Effector CD8-positive, alpha-beta T cell (primary cell): ENCODE measurements around the gene GMDS.

ENCODE experiments used
- DNase-seq: peaks from one replicate; lab custom pipeline; 2025; lab: John Stamatoyannopoulos, UW

Gene GMDS

DNA sequence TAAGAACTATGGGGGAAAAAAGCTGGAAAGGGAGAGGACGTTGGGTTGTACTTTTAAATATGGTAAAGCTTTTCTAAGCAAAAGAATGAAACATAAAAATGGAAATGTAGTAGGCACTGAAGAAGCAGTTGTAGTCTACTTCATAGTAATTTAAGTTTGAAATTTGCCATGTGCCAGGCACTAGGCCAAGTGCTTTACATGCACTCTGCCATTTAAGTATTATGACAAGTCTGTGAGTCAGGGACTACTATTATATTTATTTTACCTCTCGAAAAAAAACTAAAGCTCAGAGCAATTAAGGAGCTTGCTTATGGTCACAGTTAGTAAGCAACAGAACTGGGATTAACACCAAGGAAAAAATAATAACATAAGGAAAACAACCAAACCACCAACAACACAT is 257.8 kb downstream of the GMDS start:
- no peak for DNase-seq

DNA sequence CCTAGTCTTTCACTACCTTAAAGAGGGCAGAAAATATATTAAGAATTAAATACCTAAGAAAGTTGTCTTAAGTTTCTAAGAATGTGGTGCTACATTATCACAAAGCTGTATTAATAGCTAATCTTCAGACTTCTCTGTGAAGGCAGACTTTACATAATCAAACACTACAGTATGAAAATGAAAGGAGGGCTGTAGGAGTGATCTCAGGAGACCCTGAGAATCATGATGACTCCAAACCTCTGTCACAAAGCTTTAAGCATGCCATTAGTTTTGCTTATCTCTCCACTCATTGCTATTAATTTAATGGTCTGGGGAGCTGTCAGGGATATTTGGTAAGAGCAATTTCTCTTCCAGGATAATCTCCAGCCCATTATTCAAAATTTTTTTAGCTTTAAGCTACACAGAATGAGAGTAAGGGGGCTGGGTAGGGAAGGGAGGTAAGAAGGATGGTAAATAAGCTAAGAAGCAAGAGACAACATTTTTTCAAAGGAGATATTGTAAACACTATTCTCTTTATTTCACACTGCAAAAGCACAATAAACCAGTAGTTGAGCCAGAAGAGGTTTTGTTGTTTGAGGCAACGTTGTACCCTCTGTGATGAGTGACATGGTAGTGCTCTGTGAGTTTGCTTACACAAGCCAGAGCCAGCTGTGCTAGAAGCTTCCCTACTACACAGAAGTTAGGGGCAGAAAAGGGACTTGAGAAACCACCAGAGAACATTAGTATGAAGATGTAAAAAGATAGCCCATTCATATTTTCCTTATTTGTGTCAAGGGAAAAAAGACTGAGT is 258.8 kb downstream of the GMDS start:
- DNase-seq: no peak

DNA sequence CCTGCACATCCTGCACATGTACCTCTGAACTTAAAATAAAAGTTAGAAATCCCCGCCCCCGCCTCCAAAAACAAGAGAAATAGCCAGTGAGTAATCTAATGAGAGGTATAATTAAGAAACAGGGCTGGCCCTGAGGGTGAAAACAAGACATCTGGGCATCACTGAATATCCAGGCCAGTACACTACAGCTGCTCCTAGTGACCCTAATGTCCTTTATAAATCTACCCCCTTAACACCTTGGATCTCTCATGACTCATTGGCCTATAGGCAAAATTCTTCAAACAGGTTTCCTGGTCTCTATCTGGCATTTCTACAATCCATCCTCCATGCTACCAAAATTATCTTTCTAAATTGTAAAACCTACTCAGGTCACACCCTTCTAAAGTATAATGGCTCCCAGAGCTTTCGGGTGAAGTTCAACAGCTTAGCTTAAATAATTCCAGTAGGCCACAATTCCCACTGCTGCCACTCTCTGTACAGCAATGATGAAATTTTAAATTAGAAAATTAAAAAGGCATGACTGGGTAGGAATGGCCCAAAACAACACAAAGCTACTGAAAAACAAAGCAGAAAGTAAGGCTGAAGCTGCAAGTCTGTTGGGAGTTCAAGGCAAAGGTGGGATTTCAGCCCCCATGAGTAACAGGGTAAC is 260.9 kb downstream of the GMDS start:
- no peak for DNase-seq

DNA sequence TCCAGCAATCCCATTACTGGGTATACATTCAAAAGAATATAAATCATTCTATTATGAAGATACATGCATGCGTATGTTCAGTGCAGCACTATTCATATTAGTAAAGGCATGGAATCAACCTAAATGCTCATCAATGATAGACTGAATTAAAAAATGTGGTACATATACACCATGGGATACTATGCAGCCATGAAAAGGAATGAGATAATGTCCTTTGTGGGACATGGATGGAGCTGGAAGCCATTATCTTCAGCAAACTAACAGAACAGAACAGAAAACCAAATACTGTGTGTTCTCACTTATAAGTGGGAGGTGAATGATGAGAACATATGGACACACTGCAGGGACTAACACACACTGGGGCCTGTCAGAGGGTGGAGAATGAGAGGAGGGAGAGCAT is 261.6 kb downstream of the GMDS start:
- no peak for DNase-seq

DNA sequence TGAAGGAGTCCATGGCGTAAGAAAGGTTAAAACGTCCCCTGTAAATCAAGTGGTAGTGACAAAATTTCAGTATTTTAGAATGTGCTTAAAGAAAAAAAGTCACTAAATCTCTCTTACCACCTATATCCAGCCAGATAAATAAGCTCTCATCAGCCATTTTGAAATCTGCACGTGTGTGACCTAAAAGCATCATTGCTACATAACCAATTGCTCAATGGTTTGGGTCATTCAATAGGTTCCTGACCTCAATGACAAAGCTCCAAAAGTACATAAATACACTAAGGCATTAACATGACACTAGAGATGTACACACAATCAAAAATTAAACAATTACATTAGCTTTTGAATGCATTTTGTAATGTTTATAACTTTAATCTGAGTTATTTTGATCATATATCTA is 272.4 kb downstream of the GMDS start:
- no peak for DNase-seq

DNA sequence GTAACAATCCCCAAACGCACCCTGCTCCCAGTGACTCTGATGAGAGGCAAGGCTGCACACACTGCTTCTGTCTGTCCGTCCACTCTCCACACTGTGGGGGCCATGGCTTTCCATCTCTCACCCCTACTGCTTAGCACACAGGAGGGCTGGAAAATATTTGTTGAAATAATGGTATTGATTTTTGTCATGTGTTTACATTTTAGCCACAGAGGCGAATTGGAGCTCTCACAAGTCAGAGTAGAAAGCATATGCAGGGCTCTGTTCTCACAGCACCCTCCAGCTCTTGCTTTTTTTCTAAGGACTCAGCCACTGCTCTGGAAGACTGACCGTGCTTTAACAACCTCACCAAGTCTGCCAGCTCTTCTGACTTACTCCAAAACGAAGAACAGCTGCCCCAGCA is 273.8 kb downstream of the GMDS start:
- DNase-seq: no peak

DNA sequence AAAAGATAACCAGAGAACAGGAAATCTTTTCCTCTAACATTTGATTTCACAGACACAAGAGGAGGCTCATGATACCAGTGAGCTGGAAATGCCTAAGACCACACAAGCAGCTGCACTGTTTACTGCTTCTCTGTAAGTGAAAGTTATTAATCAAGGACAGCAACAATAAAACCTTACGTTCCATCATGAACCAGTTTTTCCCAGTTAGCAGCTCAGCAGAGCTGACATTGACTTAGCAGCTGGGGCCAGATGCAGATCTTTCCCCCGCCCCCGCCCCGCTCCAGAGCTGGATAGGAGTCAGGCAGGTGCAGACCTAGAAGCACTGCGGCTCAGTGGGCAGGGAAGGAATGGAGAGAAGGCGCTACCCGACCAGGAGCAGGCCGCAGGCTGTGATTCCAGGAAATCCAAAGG is 275.2 kb downstream of the GMDS start:
- DNase-seq: no peak

DNA sequence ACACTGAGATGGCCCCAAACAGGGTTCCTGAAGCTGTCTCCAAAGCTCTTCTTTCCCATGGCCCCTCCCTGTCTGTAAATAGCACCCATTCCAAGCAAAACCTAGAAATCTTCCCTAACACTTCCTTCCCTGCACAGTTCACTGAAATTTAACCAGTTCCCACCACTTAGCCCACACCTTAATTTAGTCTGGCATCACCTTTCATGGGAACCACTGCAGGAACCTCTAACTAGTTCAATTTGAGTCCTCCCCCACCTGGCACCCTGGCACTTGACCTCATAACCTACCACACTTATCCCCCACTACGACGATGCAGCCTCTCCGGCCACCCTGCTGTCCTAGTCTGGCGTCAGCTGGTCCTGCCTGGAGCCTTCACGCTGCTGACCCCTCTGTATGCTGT is 278.7 kb downstream of the GMDS start:
- DNase-seq: no peak

DNA sequence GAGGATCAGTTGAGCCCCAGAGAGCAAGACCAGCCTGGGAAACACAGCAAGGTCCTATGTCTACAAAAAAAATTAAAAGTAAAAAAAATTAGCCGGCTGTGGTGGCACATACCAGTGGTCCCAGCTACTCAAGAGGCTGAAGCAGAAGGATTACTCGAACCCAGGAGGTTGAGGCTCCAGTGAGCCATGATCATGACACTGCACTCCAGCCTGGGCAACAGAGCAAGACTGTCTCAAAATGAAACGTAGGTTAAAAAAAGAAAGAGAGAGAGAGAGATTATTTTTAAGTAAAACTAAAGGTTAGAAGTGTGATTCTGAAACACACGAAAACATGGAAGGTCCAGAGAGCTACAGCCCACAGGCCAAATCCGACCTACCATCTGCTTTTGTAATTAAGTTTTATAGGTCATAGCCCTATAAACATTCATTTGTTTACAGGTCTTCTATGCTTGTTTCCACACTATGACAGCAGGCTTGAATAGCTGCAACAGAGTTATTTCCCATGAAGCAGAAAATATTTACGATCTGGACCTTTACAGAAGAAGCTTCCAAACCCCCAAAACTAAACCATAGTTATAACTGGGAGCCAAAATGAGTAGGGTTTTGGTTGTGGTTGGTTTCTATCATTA is 279.7 kb downstream of the GMDS start:
- DNase-seq: no peak

DNA sequence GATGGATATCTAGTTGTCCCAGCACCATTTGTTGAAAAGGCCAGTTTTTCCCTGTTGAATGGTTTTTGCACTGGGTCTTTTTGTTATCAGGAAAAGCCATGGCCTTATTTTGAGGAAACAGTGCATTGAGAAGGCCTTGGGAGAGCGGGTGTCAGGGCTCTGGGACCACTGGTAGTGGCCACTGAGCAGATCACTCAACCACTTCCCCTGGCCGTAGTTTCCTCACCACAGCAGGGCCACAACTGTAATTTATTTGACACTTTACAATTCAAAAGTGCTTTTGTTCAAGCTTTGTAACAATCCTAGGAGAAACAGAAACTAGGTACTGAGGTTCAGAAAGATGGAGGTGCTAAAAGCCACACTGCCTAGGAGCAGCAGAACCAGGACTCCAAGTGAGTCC is 281.8 kb downstream of the GMDS start:
- no peak for DNase-seq

DNA sequence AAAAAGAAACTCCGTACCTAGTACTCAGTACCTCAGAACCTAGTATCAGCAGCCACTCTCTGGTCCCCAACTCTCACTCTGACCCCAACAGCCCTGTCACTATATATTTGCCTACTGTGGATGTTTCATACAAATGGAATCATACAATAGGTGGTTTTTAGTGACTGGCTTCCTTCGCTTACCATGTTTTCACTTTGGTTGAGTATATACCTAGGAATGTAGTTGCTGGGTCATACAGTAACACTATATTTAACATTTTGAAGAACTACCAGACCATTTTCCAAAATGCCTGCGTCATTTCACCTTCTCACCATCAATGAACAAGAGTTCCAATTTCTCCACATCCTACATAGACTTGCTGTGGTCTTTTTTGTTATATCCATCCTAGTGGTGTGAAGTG is 283.2 kb downstream of the GMDS start:
- DNase-seq: no peak

DNA sequence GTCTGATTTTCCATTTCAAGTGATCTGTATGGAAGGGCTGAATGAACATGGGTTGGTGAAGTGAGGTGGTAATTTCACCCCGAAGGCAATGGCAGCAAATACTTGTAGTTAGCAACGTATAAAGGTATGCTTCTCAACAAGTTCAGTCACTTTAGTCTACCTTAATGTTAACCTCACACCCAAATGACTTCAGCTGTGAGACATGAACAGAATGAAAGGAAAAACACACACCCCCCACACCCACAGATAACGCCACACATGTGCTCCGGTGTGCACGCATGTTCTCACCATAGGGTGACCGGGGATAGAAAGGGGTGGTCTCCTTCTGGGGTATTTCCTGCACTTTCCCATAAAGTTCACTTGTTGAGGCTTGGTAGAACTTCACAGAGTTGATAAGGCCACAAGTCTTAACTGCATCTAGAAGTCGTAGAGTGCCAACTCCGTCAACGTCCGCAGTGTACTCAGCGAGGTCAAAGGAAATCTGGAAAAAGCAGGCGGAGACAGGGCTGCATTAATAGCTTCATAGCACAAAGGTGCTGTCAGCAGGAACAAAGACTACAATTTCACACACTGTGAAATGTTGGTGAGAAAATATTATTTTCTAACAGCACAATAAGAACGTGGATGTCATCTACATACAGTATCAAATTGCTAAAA is 284.8 kb downstream of the GMDS start:
- DNase-seq: no peak

DNA sequence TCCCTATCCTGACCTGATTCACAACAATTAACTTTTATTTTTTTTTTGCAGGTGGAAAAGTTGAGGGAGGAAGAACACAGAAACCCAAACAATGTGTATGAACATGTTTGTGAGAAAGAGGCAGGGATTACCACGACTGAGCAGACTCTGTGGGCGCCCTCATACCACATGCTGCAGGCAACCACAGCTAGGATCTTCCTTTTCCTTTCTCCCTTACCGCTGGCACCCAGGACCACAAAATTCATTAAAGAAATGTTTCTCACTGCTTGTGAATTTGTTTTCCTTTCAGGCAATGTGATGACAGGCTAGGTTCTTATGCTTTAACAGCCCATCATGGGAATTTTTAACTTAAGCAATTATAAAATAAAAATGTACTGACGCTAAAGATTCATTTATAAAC is 287.1 kb downstream of the GMDS start:
- no peak for DNase-seq

DNA sequence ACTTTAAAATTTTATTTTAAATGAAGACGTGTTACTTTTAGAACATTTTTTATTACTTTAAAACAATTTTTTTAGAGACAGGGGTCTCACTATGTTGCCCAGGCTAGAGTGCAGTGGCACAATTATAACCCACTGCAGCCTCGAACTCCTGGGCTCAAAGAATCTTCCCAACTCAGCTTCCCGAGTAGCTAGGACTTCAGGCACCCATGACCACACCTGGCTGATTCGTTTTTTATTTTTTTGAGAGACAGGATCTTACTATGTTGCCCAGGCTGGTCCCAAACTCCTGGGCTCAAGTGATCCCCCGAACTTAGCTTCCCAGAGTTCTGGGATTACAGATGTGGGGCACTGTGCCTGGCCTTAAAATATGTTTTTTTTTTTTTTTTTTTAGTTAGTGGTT is 287.7 kb downstream of the GMDS start:
- DNase-seq: no peak

DNA sequence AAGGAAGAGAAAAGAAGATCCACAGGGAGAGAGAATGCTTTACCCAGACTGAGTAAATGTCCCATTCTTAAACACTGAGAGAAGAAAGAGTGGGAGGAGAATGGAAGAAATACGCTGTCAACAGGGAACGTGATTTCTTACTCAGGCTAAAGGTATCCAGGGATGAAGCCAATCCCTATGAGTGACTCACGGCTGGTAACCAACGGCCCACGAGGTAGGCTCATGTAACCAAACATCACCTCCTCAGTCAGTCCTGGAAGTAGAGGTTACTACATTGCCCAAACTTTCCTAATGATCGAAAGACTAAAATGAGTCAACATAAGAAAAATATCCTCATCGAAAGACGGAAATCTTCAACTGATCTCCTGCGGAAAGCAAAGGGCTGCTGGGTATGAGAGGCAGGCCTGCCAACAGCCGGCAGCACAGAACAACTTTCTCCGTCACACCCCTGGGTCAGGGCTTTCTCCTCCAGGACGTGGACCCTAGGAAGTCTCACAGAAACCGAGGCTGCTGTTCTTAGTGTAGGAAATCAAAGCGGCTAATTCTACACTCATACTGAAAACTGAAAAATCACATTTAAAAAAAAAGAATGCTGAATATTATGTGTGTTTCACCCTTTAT is 292.6 kb downstream of the GMDS start:
- DNase-seq: no peak

DNA sequence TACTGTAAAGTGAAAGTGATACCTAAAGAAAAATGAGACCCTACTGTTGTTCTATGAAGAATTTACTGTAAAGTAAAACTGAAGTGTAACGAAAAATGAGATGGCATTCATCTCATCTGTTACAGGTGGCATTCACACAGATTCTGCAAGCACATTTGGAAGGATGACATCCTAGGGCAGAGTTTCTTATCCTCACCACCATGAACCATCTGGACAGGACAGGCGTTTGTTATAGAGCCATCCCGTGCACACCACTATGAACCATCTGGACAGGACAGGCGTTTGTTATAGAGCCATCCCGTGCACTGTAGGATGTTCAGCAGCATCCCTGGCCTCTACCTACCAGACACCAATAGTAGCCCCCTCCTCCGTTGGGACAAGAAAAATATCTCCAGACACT is 294.8 kb downstream of the GMDS start:
- no peak for DNase-seq

DNA sequence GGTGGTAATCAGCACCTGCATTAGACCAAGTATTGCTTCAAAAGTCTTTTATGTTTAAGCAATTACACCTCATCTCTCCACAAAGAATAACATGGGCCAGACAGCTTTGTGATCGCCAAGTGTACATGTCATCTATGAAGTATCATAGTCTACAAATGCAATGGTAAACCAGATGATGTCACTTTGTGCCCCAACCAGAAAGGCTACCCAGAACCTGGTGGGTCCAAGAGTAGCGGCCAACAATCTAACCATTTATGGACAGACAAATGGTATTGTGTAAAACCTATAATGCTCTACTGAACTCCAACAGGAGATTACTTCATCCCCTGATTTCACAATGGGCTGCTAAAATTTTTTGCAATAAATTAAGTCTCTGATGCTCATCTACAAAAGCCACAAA is 295.9 kb downstream of the GMDS start:
- DNase-seq: no peak

DNA sequence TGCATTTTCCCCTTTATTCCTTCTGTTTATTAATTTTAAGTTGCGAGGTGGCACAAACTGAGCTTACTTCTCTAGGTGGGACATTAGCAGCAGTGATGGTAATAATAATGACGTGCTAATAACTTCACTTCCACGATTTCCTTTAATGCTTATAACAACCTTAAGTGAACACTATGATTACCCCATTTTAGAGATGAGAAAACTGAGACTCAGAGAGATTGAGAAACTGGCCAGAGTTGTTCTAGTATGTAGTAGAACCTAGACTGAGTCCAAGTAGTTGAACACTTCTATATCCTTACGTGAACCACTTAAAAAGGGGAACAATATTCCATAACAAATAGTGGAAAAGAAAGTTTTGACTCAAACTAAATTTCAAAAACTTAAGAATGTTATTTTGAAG is 297.5 kb downstream of the GMDS start:
- DNase-seq: no peak

DNA sequence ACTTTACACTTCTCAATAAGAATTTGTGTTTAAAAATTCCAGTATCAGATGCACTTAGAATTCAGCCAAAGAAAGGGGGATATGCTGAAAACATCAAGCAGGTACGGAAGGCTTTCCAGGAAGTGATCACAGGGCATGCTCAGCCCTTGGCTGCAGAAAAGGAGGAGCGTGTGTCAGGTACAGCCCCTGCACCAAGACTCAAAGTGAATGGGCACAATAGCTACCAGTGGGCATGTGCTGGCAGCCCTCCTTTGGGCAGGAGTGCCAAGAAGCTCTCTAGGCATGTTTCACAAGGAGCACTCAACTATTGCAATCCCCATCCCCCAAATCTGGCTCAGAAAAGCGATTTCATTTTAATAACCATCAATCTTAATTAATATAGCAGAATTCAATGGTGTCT is 298.8 kb downstream of the GMDS start:
- DNase-seq: no peak

DNA sequence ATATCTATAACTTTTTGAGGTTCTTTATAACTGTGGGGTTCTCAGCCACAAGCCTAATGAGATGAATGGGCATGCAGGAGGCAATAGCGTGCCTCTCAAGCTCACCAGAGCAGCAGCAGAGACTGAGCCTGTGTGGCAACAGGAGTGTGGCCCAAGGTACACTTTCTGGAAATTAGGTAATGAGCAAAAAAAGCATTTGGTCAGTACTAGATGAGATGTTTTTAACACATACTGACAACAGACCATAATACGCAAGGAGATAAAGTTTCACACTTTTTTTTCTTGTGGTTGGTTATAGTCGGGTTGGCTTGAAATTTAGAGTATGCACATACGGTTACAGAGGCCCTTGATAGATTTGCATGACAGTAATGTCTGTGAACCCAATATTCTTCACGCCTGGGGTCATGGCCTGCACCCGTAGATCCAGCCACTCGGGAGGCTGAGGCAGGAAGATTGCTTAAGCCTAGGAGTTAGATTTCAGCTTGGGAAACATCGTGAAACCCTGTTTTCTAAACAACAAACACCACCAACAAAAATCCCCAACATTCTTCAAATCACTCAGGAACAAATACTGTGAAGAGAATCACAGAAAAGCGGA is 300.1 kb downstream of the GMDS start:
- DNase-seq: no peak

DNA sequence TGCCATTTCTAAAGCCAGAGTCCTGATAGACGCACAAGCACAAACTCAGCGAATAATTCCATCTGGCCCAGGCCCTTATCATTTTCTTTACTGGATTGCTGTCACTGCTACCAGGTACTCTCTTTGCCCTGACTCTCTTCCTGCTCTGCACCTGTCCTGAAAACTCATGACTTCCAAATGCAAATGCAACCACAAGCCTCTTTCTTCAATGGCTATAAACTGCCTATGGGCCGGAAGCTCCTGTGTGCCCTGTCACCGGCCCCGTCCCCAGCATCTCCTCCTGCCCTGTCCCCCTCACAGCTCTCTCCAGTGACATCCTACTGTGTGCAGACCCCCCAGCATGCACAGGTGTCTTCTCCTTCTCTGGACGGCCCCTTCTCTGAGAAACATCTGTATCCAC is 302.6 kb downstream of the GMDS start:
- DNase-seq: no peak

DNA sequence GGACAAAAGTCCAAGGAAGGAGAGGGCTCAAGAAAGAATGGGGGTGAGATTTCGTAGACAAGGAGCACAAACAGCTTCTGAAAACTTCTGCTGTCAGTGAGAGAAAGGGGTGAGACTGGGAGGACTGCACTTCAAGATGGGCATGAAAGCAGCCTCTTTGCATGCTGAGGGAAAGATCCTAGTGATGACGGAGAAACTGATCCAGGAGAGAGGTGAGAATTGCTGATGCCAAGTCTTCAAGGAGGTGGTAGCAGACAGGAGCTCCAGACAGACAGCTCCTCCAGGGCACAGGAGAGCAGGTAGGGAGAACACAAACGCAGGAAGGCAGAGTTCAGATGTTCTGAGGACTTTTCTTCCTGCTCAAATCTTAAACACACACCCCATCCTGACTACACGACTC is 303.9 kb downstream of the GMDS start:
- no peak for DNase-seq
